A549 treated with AZD9567 at 1 μM for 4 hours (cell line): ENCODE measurements around the gene CASR. TPM values are rescaled to one million over a fixed set of nuclear protein-coding genes. Genes with fewer than 3 reads are reported as not detected.

ENCODE experiments used
- total RNA-seq: library from RNA; stranded (reverse); fragments of 200-300 nt; extraction: Qiagen RNA extraction; gene quantifications from 5 replicates; pipeline ENCODE4 v1.2.3, GENCODE V29; 2022; ENCODE audit not compliant: insufficient read depth

CASR gene
- total RNA-seq, result not detected in 5 replicates

GRCh38 chr3:122183521-122183892 is at the start of gene CASR:
TSS of gene CASR (plus strand) at chr3:122183668. CDS start at chr3:122254190, 70,522 bp downstream.

GRCh38 chr3:122324871-122325323 is 141.4 kb downstream of the CASR start, which contains the start of gene CSTA:
TSS of gene CSTA (plus strand) at chr3:122325248. CDS start at chr3:122325293, 45 bp downstream.

Other genes starting within 250 kb of the CASR start
- not detected in 5 replicates for gene ILDR1, start 161.4 kb upstream of the CASR start, total RNA-seq
- gene CD86, start 128.3 kb upstream of the CASR start, total RNA-seq, result not detected in 5 replicates
- 0.58 to 1.3 TPM (median 0.91 TPM) in 4 of 5 replicates, not detected in the other for gene CSTA, start 141.6 kb downstream of the CASR start, total RNA-seq
- gene MIX23, start 199.6 kb downstream of the CASR start, total RNA-seq, result 45.8 to 79.8 TPM (median 46.6 TPM) in 5 replicates
- 31.7 to 37.2 TPM (median 33.1 TPM) in 5 replicates for gene FAM162A, start 200.5 kb downstream of the CASR start, total RNA-seq
- 2.7 to 4.1 TPM (median 3.7 TPM) in 5 replicates for gene WDR5B, start 232.4 kb downstream of the CASR start, total RNA-seq